SK-N-MC (cell line): ENCODE data around the gene G6PD.

Source experiments
- EZH2 ChIP-seq: fragments of 200-600 bp; sonication (generic); IDR thresholded peaks from one replicate; pipeline ENCODE4 v1.6.1; 2017; ENCODE audit warnings: antibody characterized with exemption
- POLR2AphosphoS5 ChIP-seq: IDR thresholded peaks from 2 replicates; pipeline ENCODE4 v1.6.1; 2012; ENCODE audit warnings: mild to moderate bottlenecking, low read depth, low read length, borderline replicate concordance

DNA sequence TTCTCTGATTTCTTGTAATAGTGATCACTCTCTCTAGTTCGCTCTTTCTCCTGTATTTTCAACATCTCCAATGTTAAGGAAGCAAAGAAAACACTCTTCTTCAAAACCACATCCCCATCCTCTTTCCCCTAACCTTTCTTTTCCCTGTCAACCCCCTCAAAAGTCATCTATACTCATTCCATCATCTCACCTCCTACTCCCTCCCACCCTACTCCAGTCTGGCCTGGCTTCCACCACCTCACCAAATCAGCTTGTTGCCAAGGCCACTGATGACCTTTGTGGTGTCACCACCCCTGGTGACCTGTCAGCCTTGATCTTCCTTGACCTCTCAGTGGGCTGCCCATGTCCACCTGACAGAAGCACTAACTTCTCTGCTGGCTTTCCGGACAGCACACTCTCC lies 32.9 kb downstream of the G6PD start:
- TF ChIP-seq EZH2 (no peak), POLR2AphosphoS5 (no peak)
